Testis (tissue), 2 donors: ENCODE results near the gene RHBDF1.

Experiments
- POLR2A ChIP-seq: fragments of 450-650 bp; IDR thresholded peaks from one replicate; pipeline ENCODE4 v1.6.1; 2017; ENCODE audit warnings: antibody characterized with exemption, mild to moderate bottlenecking, moderate library complexity
- TF ChIP-seq, protein P1 (sequence below), 3 experiments: fragments of 450-650 bp in 2 of 3; fragments of 200-600 bp in 1 of 3; sonication (generic) in 1 of 3; IDR thresholded peaks; one replicate each; pipeline ENCODE4 v1.5.1; 2016 to 2019; ENCODE audit warnings: antibody characterized with exemption in 3 of 3, mild to moderate bottlenecking in 2 of 3, moderate library complexity in 1 of 3

DNA sequence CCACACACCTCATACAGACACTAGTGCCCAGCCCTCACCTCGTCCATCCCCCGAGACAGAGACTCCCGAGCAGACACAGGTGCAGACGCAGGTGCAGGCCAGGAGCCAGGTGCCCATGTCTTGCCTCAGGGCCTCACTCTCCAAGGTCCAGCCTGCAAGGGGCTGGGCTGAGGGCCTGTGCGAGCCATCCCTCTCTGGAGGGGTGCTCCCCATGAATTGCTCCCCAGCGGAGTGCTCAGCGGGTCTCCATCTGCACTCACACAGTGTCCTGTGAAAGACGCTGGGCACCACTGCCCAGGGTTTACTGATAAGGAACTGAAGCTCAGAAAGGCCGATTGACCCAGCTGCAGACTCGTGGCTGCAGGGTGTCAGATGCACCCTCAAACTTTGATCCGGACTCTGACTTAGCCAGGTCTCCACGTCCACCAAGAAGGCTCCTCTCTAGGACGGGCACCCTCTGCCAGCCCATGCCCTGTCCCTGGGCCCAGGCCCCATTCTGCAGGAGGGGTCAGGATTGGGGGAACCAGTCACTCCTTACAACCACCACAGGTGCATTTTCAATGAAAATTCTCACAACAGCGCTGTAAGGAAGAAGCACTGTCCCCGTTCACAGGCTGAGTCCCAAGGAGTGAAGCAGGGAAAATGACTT is 36.0 kb downstream of the RHBDF1 start:
- TF ChIP-seq, protein P1, sequence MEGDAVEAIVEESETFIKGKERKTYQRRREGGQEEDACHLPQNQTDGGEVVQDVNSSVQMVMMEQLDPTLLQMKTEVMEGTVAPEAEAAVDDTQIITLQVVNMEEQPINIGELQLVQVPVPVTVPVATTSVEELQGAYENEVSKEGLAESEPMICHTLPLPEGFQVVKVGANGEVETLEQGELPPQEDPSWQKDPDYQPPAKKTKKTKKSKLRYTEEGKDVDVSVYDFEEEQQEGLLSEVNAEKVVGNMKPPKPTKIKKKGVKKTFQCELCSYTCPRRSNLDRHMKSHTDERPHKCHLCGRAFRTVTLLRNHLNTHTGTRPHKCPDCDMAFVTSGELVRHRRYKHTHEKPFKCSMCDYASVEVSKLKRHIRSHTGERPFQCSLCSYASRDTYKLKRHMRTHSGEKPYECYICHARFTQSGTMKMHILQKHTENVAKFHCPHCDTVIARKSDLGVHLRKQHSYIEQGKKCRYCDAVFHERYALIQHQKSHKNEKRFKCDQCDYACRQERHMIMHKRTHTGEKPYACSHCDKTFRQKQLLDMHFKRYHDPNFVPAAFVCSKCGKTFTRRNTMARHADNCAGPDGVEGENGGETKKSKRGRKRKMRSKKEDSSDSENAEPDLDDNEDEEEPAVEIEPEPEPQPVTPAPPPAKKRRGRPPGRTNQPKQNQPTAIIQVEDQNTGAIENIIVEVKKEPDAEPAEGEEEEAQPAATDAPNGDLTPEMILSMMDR (IDR thresholded peaks at IDR 0.05): no peak
- no peak for TF ChIP-seq POLR2A
